ENCODE data around the gene MAMDC4.
"Not testable (repeated sequence)": the region's sequence is repeated elsewhere in the genome, so short reads cannot be mapped to it uniquely, and the experiment has no call there.

MAMDC4 gene

GRCh38 chr9:136862849-136863622, 10.9 kb downstream of the MAMDC4 start:
- DNase-seq, result no peak

DNA sequence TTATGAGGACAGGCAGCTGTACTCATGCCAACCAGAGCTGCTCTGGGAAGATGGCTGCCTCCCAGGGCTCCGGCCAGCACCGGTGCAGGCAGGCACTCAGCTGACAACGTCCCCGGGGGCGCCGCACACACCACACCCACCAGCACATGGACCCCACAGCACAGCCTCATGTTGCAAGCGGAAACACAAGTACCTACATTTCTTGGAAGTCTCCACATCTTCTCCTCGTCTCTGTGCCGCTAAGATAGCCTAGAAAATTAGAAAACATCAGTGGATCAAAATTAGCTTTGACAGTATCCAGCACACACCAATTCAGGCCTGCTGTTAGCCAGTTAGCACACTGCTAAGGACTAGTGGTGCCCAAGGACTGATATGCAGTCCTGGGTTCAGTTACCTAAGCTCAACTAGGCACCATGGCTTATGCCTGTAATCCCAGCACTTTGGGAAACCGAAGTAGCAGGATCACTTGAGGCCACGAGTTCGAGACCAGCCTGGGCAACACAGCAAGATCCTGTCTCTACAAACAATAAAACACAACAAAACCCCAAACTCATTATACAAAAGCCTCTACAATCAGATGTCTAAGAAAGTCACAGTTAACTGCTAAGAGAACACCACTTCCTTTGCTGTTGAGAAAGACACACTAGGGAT, 11.6 kb downstream of the MAMDC4 start:
- DNase-seq, result no peak

- no peak for DNase-seq
Observed at GRCh38 chr9:136865041-136865767, 13.1 kb downstream of the MAMDC4 start.

DNA sequence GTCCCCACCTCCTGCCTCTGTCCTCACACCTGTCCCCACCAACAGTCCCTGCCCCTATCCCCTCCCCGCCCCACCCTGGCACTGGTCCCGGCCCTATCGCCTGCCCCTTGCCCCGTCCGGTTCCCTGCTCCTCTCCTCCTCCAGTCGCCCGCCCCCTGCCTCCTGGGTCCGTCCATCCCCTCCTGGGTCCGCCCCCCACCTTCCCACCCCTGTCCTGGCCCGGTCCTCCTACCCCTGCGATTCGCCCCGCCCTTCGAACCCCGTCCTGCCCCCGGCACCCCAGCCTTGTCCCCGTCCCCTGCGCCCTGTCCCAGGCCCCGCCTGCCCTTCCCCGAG, 13.6 kb downstream of the MAMDC4 start:
- no peak for DNase-seq

DNA sequence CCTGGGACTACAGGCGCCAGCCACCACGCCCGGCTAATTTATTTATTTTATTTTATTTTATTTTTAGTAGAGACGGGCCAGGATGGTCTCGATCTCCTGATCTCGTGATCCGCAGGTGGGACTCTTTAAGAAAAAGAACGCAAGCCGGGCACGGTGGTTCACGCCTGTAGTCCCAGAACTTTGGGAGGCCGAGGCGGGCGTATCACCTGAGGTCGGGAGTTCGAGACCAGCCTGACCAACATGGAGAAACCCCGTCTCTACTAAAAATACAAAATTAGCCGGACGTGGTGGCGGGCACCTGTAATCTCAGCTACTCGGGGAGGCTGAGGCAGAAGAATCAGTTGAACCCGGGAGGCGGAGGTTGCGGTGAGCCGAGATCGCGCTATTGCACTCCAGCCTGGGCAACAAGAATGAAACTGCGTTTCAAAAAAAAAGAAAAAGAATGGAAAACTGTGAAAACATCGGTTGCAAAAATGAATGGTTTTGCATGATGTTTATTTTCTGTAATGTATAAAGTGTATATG, 14.8 kb downstream of the MAMDC4 start:
- not testable (repeated sequence) for DNase-seq

DNA sequence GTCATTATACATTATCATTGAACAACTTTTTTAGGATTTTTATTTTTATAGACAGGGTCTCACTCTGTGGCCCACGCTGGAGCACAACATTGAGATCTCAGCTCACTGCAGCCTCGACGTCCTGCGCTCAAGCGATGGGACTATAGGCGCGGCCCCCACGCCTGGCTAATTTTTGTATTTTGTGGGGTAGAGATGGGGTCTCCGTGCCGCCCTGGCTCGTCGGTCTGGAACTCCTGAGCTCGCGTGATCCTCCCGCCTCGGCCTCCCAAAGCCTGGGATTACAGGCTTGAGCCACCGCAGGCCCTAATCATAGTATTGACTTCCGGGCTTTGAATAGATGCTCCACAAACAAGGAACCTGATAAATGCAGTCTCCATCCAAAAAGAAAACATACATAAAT, 15.3 kb downstream of the MAMDC4 start:
- DNase-seq, result no peak

DNA sequence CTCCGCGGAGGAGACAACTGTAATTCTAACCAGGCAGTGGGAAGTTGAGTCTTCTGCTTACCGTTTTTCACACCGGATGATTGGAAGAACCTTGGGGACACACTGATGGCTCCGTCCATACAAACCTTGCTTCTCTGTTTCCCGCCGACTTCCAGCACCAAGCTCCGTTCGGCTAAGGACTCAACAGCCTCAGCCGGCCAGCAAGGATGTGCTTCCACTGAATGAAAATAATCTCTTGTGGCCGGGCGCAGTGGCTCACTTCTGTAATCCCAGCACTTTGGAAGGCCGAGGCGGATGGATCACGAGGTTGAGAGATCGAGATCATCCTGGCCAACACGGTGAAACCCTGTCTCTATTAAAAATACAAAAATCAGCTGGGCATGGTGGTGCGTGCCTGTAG, 15.8 kb downstream of the MAMDC4 start:
- no peak for DNase-seq

DNA sequence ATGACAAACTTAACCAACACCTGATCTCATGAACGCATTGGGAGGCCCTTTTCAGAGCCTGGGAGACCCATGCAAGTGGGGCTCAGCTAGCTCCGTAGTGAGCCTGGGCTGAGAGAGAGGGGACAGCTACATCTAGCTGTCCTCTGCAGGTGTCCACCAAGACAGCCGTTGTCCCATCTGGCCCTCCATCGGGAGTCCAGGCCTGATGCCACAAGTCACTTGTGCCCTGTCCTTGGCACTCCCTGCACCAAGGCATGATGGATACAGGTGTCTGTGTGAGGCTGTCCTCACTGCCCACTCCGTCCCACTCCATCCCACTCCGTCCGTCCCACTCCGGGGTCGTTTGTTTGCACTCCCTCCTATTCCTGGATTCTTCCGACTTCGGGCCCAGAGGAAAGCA, 16.5 kb downstream of the MAMDC4 start:
- no peak for DNase-seq

- not testable (repeated sequence) for DNase-seq
Observed at GRCh38 chr9:136869611-136870010, 17.5 kb downstream of the MAMDC4 start.

DNA sequence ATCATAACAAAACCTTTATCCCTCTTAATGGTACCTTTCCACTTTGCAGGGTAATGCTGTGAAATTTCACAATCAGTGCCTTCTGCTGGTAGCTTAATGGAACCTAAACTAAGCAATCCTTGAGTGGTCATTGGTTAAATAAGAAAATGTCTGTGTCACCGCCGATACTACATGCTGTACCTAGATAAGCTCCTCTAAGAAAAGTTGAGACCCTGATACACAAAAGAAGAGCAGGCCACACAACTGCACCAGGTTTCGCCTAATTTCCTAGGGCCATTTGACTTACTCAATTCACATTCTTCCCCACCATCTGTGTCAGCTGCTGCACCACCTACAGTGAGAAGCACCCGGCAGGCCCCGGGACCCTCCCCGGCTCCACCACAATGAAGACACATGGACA, 23.0 kb downstream of the MAMDC4 start:
- no peak for DNase-seq

GRCh38 chr9:136876476-136876875, 24.3 kb downstream of the MAMDC4 start:
- DNase-seq, result no peak

GRCh38 chr9:136880651-136881050, 28.5 kb downstream of the MAMDC4 start:
- no peak for DNase-seq

GRCh38 chr9:136881691-136882108, 29.6 kb downstream of the MAMDC4 start:
- DNase-seq, result no peak

DNA sequence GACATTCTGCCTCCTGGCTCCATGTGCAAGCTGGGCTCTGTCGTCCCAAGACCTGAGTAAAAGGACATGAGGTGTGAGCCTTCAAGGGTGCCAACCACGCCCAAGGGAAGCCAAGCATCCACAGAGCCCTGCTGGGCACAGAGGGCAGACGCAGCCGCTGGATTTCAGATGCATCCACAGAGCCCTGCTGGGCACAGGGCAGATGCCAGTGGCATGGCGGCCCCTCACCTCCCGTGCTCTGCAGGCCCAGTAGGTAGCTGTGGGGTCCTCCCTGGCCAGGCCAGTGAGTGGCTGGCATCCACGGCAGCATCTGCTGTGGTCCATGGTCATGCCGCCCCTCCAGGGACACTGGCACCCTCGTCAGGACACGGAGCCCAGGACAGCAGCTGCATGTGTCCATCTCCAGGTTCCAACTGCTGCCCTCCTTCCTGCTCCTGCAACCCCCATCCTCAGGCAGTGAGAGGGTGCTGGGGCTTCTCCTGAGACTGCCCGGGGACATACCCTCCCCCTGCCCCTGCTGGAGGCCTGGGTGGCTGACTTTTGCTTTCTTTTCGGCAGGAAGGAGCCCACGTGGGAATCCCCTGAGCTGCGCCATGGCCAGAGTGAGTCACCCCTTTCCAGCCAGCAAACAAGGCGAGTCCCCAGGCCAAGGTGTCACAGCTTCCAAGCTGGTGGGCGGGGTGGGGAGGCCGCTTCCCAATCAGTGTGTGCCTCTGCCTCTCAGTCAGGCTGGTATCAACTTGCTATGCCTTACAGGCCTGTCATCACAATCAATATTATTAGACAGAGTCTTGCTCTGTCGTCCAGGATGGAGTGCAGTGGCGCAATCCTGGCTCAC, 30.2 kb downstream of the MAMDC4 start:
- no peak for DNase-seq

GRCh38 chr9:136882947-136883283, 30.8 kb downstream of the MAMDC4 start:
- not testable (repeated sequence) for DNase-seq

GRCh38 chr9:136883670-136884069, 31.5 kb downstream of the MAMDC4 start:
- not testable (repeated sequence) for DNase-seq

- peak; percentile 70 for DNase-seq
Observed at GRCh38 chr9:136885950-136886578, 33.9 kb downstream of the MAMDC4 start, which contains the start of gene TRAF2. TSS of gene TRAF2 (plus strand) at chr9:136886516. CDS start at chr9:136898741, 12,225 bp downstream.

- no peak for DNase-seq
Observed at GRCh38 chr9:136886610-136887597, 34.8 kb downstream of the MAMDC4 start.

DNA sequence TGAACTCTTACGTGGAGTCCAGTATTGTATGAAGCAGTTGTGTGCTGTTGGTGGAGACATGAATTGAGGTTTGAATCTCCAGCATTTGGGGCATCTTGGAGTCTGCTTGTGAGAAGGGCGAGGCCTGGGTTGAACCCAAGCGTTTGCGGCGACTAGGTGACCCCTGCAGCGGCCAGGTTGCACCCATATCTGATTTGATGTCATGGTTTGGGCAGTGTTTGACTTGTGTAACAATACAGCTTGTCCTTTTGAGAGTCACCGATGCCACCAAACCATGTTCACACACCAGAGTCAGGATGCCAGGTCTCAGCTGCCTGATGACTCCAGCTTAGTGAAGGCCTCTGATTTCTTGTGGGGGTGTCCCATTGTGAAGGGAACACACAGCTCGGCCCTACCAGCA, 36.3 kb downstream of the MAMDC4 start:
- DNase-seq, result no peak

GRCh38 chr9:136889858-136890257, 37.7 kb downstream of the MAMDC4 start:
- no peak for DNase-seq

- DNase-seq, result no peak
Observed at GRCh38 chr9:136890661-136891060, 38.5 kb downstream of the MAMDC4 start.
